Fibroblast of mammary gland (primary cell): Measurements from ENCODE around the gene EPN3.

Experiments used
- DNase-seq: peaks from one replicate; pipeline ENCODE4 v3.0.0-alpha.2; 2010; ENCODE audit warnings: low read depth
- H3K4me3 ChIP-seq: 2 replicates; pipeline ENCODE4 v1.5.1; 2011; ENCODE audit warnings: low read depth, mild to moderate bottlenecking, low read length, moderate library complexity; ENCODE audit not compliant: control insufficient read depth
- CTCF ChIP-seq: conservative IDR thresholded peaks from 2 replicates; pipeline ENCODE4 v1.5.1; 2011; ENCODE audit warnings: low read depth, low read length, inconsistent platforms; ENCODE audit not compliant: control insufficient read depth, insufficient read depth

The EPN3 gene

GRCh38 chr17:50524838-50525237, 7.7 kb upstream of the EPN3 start:
- no peak for DNase-seq
- TF ChIP-seq CTCF, result no peak
- no peak overlapping the region for H3K4me3 ChIP-seq

- DNase-seq, result no peak
Measured at GRCh38 chr17:50527155-50527762, 5.3 kb upstream of the EPN3 start.

GRCh38 chr17:50527949-50528474, 4.5 kb upstream of the EPN3 start:
- no peak for TF ChIP-seq CTCF
- no peak overlapping the region for H3K4me3 ChIP-seq
- no peak for DNase-seq

More at GRCh38 chr17:50527155-50527762, 5.3 kb upstream of the EPN3 start:
- no peak overlapping the region for H3K4me3 ChIP-seq
- TF ChIP-seq CTCF, result no peak

- TF ChIP-seq CTCF, result no peak
- DNase-seq, result no peak
- no peak overlapping the region for H3K4me3 ChIP-seq
Measured at GRCh38 chr17:50529849-50530248, 2.7 kb upstream of the EPN3 start.

- no peak for TF ChIP-seq CTCF
- no peak overlapping the region for H3K4me3 ChIP-seq
- no peak for DNase-seq
Measured at GRCh38 chr17:50531428-50532025, 1.0 kb upstream of the EPN3 start.

GRCh38 chr17:50533185-50533584, 650 bp downstream of the EPN3 start:
- TF ChIP-seq CTCF, result no peak
- no peak overlapping the region for H3K4me3 ChIP-seq
- no peak for DNase-seq
